ENCODE results near the gene RANBP3.

- TF ChIP-seq CTCF (IDR thresholded peaks at IDR 0.05) (no peak), POLR2AphosphoS5 (IDR thresholded peaks at IDR 0.05) (no peak), POLR2A (IDR thresholded peaks at IDR 0.05) (no peak)
Measured at GRCh38 chr19:5954293-5954692, 23.6 kb downstream of the RANBP3 start.
